Measurements from ENCODE around the gene CHST2.

Gene CHST2

DNA sequence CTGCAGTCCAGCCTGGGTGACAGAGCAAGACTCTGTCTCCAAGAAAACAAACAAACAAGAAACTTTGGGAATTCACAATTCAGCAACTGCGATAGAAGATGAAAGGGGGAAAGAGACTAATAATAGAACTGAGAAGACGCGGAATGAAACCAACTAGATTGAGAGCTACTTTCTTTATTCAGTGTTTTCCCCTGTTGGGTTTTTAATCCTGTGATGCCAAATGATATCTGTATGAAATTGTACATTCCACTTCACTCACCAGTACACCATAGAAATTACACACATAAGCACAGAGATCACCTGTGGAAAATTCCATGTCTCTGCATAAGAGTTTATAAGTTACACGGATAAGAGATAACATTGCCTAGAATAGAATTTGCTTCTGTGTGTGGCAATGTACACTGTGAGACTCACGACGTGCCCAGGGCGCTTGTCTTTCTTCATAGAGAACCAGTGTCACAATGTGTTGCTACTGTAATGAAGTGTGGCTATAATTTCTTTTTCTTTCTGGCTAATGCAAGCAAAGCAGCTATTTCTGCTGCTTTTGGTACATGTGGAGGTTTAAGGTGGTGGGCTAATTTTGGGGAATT, 17.7 kb upstream of the CHST2 start:
- in situ Hi-C loops (cut with HindIII; ENCODE audit: low pct_ligation_motif_present, low sequenced_read_pairs), result no loop called here
- no peak overlapping the region for H3K27ac ChIP-seq
- no peak for DNase-seq
- no peaks in the 10 kb centered on the region for H3K36me3 ChIP-seq (replicated peaks)
- TF ChIP-seq, protein P1, sequence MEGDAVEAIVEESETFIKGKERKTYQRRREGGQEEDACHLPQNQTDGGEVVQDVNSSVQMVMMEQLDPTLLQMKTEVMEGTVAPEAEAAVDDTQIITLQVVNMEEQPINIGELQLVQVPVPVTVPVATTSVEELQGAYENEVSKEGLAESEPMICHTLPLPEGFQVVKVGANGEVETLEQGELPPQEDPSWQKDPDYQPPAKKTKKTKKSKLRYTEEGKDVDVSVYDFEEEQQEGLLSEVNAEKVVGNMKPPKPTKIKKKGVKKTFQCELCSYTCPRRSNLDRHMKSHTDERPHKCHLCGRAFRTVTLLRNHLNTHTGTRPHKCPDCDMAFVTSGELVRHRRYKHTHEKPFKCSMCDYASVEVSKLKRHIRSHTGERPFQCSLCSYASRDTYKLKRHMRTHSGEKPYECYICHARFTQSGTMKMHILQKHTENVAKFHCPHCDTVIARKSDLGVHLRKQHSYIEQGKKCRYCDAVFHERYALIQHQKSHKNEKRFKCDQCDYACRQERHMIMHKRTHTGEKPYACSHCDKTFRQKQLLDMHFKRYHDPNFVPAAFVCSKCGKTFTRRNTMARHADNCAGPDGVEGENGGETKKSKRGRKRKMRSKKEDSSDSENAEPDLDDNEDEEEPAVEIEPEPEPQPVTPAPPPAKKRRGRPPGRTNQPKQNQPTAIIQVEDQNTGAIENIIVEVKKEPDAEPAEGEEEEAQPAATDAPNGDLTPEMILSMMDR (IDR thresholded peaks at IDR 0.05; ENCODE audit: low read depth, low read length, missing control alignments), result no peak
- H3K27me3 ChIP-seq (replicated peaks), result no peaks in the 10 kb centered on the region
- no peak overlapping the region for H3K4me3 ChIP-seq (ENCODE audit: low read depth, low read length)

DNA sequence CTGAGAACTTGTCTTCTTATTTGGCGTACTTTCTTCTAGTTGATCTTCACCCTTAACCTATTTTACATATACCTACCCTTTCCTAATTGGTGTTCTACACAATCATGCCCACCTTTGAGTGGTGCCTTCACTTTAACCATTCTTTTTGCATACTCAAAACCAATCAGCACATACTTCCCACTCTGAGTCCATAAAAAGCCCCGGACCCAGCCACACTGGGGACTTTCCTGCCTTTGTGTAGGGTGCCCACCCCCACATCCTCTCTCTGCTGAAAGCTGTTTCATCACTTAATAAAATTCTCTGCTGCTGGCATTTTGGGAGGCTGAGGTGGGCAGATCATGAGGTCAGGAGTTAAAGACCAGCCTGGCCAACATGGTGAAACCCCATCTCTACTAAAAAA, 15.9 kb upstream of the CHST2 start:
- Histone ChIP-seq H3K27me3 (replicated peaks) (no peaks in the 10 kb centered on the region), H3K36me3 (replicated peaks) (no peaks in the 10 kb centered on the region), H3K4me3 (ENCODE audit: low read depth, low read length) (no peak overlapping the region), H3K27ac (no peak overlapping the region)
- TF ChIP-seq, protein P1 (IDR thresholded peaks at IDR 0.05; ENCODE audit: low read depth, low read length, missing control alignments), result no peak
- no peak for DNase-seq
- in situ Hi-C loops (cut with HindIII; ENCODE audit: low pct_ligation_motif_present, low sequenced_read_pairs), result no loop called here

DNA sequence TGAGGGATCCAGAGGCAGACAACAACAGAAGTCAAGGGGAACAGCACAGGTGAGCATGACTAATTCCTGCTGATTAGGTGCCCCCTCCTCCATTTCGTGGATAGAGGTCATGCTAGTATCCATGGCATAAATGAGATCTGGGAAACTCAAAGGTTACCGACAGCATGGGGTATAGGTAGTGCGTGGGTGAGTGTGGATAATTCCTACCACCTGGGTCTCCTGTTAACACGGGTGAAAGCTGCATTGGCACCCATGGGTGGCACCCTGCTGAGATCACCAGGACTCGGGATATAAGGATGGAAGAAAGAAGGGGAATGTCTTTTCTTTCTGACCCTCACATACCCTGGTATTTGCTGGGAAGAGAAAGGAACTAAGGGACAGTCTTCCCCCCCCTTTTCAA, 14.4 kb upstream of the CHST2 start:
- in situ Hi-C loops (cut with HindIII; ENCODE audit: low pct_ligation_motif_present, low sequenced_read_pairs), result no loop called here
- DNase-seq, result no peak
- Histone ChIP-seq H3K36me3 (replicated peaks) (no peaks in the 10 kb centered on the region), H3K4me3 (ENCODE audit: low read depth, low read length) (no peak overlapping the region), H3K27me3 (replicated peaks) (no peaks in the 10 kb centered on the region), H3K27ac (no peak overlapping the region)
- TF ChIP-seq, protein P1 (IDR thresholded peaks at IDR 0.05; ENCODE audit: low read depth, low read length, missing control alignments), result no peak

- H3K27ac ChIP-seq, result no peak overlapping the region
- H3K36me3 ChIP-seq (replicated peaks), result no peaks in the 10 kb centered on the region
- TF ChIP-seq, protein P1 (IDR thresholded peaks at IDR 0.05; ENCODE audit: low read depth, low read length, missing control alignments), result no peak
- H3K27me3 ChIP-seq (replicated peaks), result no peaks in the 10 kb centered on the region
- in situ Hi-C loops (cut with HindIII; ENCODE audit: low pct_ligation_motif_present, low sequenced_read_pairs), result no loop called here
- H3K4me3 ChIP-seq (ENCODE audit: low read depth, low read length), result no peak overlapping the region
- DNase-seq, result no peak
Measured at GRCh38 chr3:143109861-143110260, 9.7 kb upstream of the CHST2 start.

- DNase-seq, result no peak
- Histone ChIP-seq H3K27me3 (replicated peaks) (no peaks in the 10 kb centered on the region), H3K4me3 (ENCODE audit: low read depth, low read length) (no peak overlapping the region), H3K27ac (no peak overlapping the region), H3K36me3 (replicated peaks) (no peaks in the 10 kb centered on the region)
- TF ChIP-seq, protein P1 (IDR thresholded peaks at IDR 0.05; ENCODE audit: low read depth, low read length, missing control alignments), result no peak
- in situ Hi-C loops (cut with HindIII; ENCODE audit: low pct_ligation_motif_present, low sequenced_read_pairs), result no loop called here
Measured at GRCh38 chr3:143110371-143110770, 9.2 kb upstream of the CHST2 start.

GRCh38 chr3:143118630-143119008, 952 bp upstream of the CHST2 start:
- Histone ChIP-seq H3K27ac (no peak overlapping the region), H3K27me3 (replicated peaks) (no peaks in the 10 kb centered on the region), H3K36me3 (replicated peaks) (peaks cover 5% of the 10 kb centered on the region), H3K4me3 (ENCODE audit: low read depth, low read length) (peak overlapping the region; percentile 89)
- in situ Hi-C loops (cut with HindIII; ENCODE audit: low pct_ligation_motif_present, low sequenced_read_pairs), result no loop called here
- DNase-seq, result no peak
- TF ChIP-seq, protein P1 (IDR thresholded peaks at IDR 0.05; ENCODE audit: low read depth, low read length, missing control alignments), result no peak
